ENCODE data around the gene CHN2.

Gene CHN2

GRCh38 chr7:29161231-29161630, 33.3 kb upstream of the CHN2 start:
- Histone ChIP-seq H3K9ac (ENCODE audit: low read length) (no peak overlapping the region), H3K4me1 (ENCODE audit: control insufficient read depth, insufficient read depth, low read length) (no peaks in the 10 kb centered on the region), H3K36me3 (ENCODE audit: control insufficient read depth, insufficient read depth, low read length) (no peaks in the 10 kb centered on the region), H3K9me3 (ENCODE audit: control insufficient read depth, low read length) (no peaks in the 10 kb centered on the region), H3K4me3 (ENCODE audit: low read length) (no peak overlapping the region), H3K27me3 (ENCODE audit: control insufficient read depth, insufficient read depth, low read length) (no peaks in the 10 kb centered on the region)

GRCh38 chr7:29162577-29162976, 32.0 kb upstream of the CHN2 start:
- H3K9ac ChIP-seq (ENCODE audit: low read length), result no peak overlapping the region
- no peaks in the 10 kb centered on the region for H3K4me1 ChIP-seq (ENCODE audit: control insufficient read depth, insufficient read depth, low read length)
- no peaks in the 10 kb centered on the region for H3K36me3 ChIP-seq (ENCODE audit: control insufficient read depth, insufficient read depth, low read length)
- H3K4me3 ChIP-seq (ENCODE audit: low read length), result no peak overlapping the region
- H3K27me3 ChIP-seq (ENCODE audit: control insufficient read depth, insufficient read depth, low read length), result no peaks in the 10 kb centered on the region
- H3K9me3 ChIP-seq (ENCODE audit: control insufficient read depth, low read length), result no peaks in the 10 kb centered on the region

GRCh38 chr7:29163854-29164253, 30.7 kb upstream of the CHN2 start:
- Histone ChIP-seq H3K4me1 (ENCODE audit: control insufficient read depth, insufficient read depth, low read length) (no peaks in the 10 kb centered on the region), H3K27me3 (ENCODE audit: control insufficient read depth, insufficient read depth, low read length) (no peaks in the 10 kb centered on the region), H3K9ac (ENCODE audit: low read length) (no peak overlapping the region), H3K4me3 (ENCODE audit: low read length) (no peak overlapping the region), H3K9me3 (ENCODE audit: control insufficient read depth, low read length) (no peaks in the 10 kb centered on the region), H3K36me3 (ENCODE audit: control insufficient read depth, insufficient read depth, low read length) (no peaks in the 10 kb centered on the region)

DNA sequence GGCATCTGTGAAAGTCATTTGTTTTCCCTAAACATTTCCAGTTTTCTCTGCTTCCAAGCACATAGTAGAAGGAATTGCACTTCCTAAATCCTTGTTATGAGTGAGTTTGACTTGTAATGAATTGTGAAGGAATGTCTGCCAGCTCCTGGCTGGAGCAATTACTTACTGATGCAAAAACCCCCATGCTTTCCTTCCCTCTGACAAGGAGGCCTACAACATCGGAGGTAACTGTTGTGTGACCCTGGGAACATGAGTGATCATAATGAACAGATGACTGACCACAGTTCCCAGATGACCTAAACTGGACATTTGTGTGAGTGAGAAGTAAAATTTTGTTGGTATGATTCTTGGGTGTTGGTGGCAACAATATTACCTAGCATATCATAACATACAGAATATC, 26.9 kb upstream of the CHN2 start:
- Histone ChIP-seq H3K9ac (ENCODE audit: low read length) (no peak overlapping the region), H3K4me3 (ENCODE audit: low read length) (no peak overlapping the region), H3K9me3 (ENCODE audit: control insufficient read depth, low read length) (no peaks in the 10 kb centered on the region), H3K36me3 (ENCODE audit: control insufficient read depth, insufficient read depth, low read length) (no peaks in the 10 kb centered on the region), H3K4me1 (ENCODE audit: control insufficient read depth, insufficient read depth, low read length) (no peaks in the 10 kb centered on the region), H3K27me3 (ENCODE audit: control insufficient read depth, insufficient read depth, low read length) (peaks cover 4% of the 10 kb centered on the region)

DNA sequence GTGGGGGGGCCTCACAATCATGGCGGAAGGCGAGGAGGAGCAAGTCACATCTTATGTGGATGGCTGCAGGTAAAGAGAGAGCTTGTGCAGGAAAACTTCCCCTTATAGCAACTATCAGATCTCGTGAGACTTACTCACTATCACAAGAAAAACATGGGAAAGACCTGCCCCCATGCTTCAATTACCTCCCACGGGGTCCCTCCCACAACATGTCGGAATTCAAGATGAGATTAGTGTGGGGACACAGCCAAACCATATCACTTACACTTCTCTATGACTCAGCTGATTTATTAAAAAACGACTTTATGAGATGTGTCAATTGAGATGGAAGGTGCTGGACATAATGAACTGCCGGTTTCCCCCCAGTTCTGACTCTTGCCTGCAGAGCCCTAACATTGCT, 23.8 kb upstream of the CHN2 start:
- no peak overlapping the region for H3K9ac ChIP-seq (ENCODE audit: low read length)
- H3K27me3 ChIP-seq (ENCODE audit: control insufficient read depth, insufficient read depth, low read length), result peaks cover 4% of the 10 kb centered on the region
- no peak overlapping the region for H3K4me3 ChIP-seq (ENCODE audit: low read length)
- H3K9me3 ChIP-seq (ENCODE audit: control insufficient read depth, low read length), result no peaks in the 10 kb centered on the region
- no peaks in the 10 kb centered on the region for H3K36me3 ChIP-seq (ENCODE audit: control insufficient read depth, insufficient read depth, low read length)
- no peaks in the 10 kb centered on the region for H3K4me1 ChIP-seq (ENCODE audit: control insufficient read depth, insufficient read depth, low read length)

GRCh38 chr7:29173458-29173857, 21.1 kb upstream of the CHN2 start:
- H3K4me3 ChIP-seq (ENCODE audit: low read length), result no peak overlapping the region
- peaks cover 4% of the 10 kb centered on the region for H3K27me3 ChIP-seq (ENCODE audit: control insufficient read depth, insufficient read depth, low read length)
- H3K36me3 ChIP-seq (ENCODE audit: control insufficient read depth, insufficient read depth, low read length), result no peaks in the 10 kb centered on the region
- no peak overlapping the region for H3K9ac ChIP-seq (ENCODE audit: low read length)
- H3K4me1 ChIP-seq (ENCODE audit: control insufficient read depth, insufficient read depth, low read length), result no peaks in the 10 kb centered on the region
- H3K9me3 ChIP-seq (ENCODE audit: control insufficient read depth, low read length), result no peaks in the 10 kb centered on the region

GRCh38 chr7:29177963-29178600, 16.5 kb upstream of the CHN2 start:
- Histone ChIP-seq H3K9me3 (ENCODE audit: control insufficient read depth, low read length) (no peaks in the 10 kb centered on the region), H3K36me3 (ENCODE audit: control insufficient read depth, insufficient read depth, low read length) (no peaks in the 10 kb centered on the region), H3K4me1 (ENCODE audit: control insufficient read depth, insufficient read depth, low read length) (no peaks in the 10 kb centered on the region), H3K4me3 (ENCODE audit: low read length) (no peak overlapping the region), H3K9ac (ENCODE audit: low read length) (no peak overlapping the region), H3K27me3 (ENCODE audit: control insufficient read depth, insufficient read depth, low read length) (no peaks in the 10 kb centered on the region)

GRCh38 chr7:29179115-29179514, 15.5 kb upstream of the CHN2 start:
- no peak overlapping the region for H3K9ac ChIP-seq (ENCODE audit: low read length)
- H3K9me3 ChIP-seq (ENCODE audit: control insufficient read depth, low read length), result no peaks in the 10 kb centered on the region
- no peaks in the 10 kb centered on the region for H3K36me3 ChIP-seq (ENCODE audit: control insufficient read depth, insufficient read depth, low read length)
- H3K4me3 ChIP-seq (ENCODE audit: low read length), result no peak overlapping the region
- no peaks in the 10 kb centered on the region for H3K27me3 ChIP-seq (ENCODE audit: control insufficient read depth, insufficient read depth, low read length)
- H3K4me1 ChIP-seq (ENCODE audit: control insufficient read depth, insufficient read depth, low read length), result no peaks in the 10 kb centered on the region

- no peaks in the 10 kb centered on the region for H3K36me3 ChIP-seq (ENCODE audit: control insufficient read depth, insufficient read depth, low read length)
- no peaks in the 10 kb centered on the region for H3K9me3 ChIP-seq (ENCODE audit: control insufficient read depth, low read length)
- H3K9ac ChIP-seq (ENCODE audit: low read length), result no peak overlapping the region
- H3K4me3 ChIP-seq (ENCODE audit: low read length), result no peak overlapping the region
- H3K4me1 ChIP-seq (ENCODE audit: control insufficient read depth, insufficient read depth, low read length), result peaks cover 2% of the 10 kb centered on the region
- no peaks in the 10 kb centered on the region for H3K27me3 ChIP-seq (ENCODE audit: control insufficient read depth, insufficient read depth, low read length)
Observed at GRCh38 chr7:29184599-29184998, 10.0 kb upstream of the CHN2 start.

GRCh38 chr7:29185613-29186012, 9.0 kb upstream of the CHN2 start:
- Histone ChIP-seq H3K4me3 (ENCODE audit: low read length) (no peak overlapping the region), H3K9ac (ENCODE audit: low read length) (no peak overlapping the region), H3K36me3 (ENCODE audit: control insufficient read depth, insufficient read depth, low read length) (no peaks in the 10 kb centered on the region), H3K27me3 (ENCODE audit: control insufficient read depth, insufficient read depth, low read length) (no peaks in the 10 kb centered on the region), H3K9me3 (ENCODE audit: control insufficient read depth, low read length) (no peaks in the 10 kb centered on the region), H3K4me1 (ENCODE audit: control insufficient read depth, insufficient read depth, low read length) (peaks cover 12% of the 10 kb centered on the region)

GRCh38 chr7:29189743-29190201, 4.8 kb upstream of the CHN2 start:
- no peaks in the 10 kb centered on the region for H3K36me3 ChIP-seq (ENCODE audit: control insufficient read depth, insufficient read depth, low read length)
- H3K9me3 ChIP-seq (ENCODE audit: control insufficient read depth, low read length), result no peaks in the 10 kb centered on the region
- H3K9ac ChIP-seq (ENCODE audit: low read length), result no peak overlapping the region
- H3K4me3 ChIP-seq (ENCODE audit: low read length), result no peak overlapping the region
- peaks cover 9% of the 10 kb centered on the region for H3K27me3 ChIP-seq (ENCODE audit: control insufficient read depth, insufficient read depth, low read length)
- peaks cover 15% of the 10 kb centered on the region for H3K4me1 ChIP-seq (ENCODE audit: control insufficient read depth, insufficient read depth, low read length)

DNA sequence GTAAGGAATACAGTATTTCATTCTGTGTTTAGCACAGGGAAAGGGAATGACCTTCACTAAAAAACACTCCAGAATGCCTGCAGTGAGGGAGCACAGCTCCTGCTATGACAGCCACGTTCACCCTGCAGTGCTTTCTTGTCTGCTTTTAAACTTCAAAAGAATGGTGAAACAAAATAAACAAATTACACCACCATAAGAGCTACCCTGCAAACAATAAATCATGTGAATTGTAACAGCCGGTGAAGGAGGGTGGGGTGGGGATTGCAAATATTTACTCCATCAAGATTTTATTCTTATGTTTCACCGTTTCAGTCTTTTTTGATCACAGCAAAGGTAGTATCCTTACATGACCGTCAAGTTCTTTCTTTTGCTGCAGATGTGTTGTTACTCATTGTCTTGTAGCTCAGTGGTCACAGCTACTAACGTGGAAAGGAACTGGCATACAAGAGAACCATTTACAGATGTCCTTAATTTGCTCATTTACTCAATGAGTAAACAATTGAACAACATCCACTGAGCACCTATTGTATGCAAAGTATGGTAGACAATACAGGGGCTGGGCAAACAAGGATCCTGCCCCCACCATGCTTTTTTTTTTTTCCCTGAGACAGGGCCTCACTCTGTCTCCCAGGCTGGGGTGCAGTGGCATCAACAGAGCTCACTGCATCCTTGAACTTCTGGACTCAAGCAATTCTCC, 4.1 kb upstream of the CHN2 start:
- H3K36me3 ChIP-seq (ENCODE audit: control insufficient read depth, insufficient read depth, low read length), result no peaks in the 10 kb centered on the region
- no peak overlapping the region for H3K4me3 ChIP-seq (ENCODE audit: low read length)
- no peak overlapping the region for H3K9ac ChIP-seq (ENCODE audit: low read length)
- H3K27me3 ChIP-seq (ENCODE audit: control insufficient read depth, insufficient read depth, low read length), result peaks cover 9% of the 10 kb centered on the region
- peaks cover 15% of the 10 kb centered on the region for H3K4me1 ChIP-seq (ENCODE audit: control insufficient read depth, insufficient read depth, low read length)
- H3K9me3 ChIP-seq (ENCODE audit: control insufficient read depth, low read length), result no peaks in the 10 kb centered on the region
